ENCODE results near the gene RAPH1.

DNA sequence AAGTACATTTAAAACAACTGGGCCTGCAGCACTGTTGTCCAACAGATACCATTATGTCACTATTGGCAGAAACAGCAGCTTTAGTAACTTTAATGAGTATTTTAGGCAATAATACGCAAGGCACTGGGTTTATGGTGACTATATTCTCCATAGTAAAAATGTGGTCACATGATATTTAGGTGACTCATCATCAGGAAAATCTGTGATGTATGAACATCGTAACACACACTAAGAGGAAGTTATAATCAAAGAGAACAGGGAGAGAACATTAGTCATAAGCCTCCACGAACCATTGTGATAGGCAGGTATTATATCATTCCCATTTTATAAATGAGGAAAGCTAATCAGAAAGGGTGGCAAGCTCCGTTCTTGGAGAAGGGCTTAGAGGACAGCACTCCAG lies 36.9 kb downstream of the RAPH1 start:
- TF ChIP-seq, protein P1, sequence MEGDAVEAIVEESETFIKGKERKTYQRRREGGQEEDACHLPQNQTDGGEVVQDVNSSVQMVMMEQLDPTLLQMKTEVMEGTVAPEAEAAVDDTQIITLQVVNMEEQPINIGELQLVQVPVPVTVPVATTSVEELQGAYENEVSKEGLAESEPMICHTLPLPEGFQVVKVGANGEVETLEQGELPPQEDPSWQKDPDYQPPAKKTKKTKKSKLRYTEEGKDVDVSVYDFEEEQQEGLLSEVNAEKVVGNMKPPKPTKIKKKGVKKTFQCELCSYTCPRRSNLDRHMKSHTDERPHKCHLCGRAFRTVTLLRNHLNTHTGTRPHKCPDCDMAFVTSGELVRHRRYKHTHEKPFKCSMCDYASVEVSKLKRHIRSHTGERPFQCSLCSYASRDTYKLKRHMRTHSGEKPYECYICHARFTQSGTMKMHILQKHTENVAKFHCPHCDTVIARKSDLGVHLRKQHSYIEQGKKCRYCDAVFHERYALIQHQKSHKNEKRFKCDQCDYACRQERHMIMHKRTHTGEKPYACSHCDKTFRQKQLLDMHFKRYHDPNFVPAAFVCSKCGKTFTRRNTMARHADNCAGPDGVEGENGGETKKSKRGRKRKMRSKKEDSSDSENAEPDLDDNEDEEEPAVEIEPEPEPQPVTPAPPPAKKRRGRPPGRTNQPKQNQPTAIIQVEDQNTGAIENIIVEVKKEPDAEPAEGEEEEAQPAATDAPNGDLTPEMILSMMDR (conservative IDR thresholded peaks at IDR 0.05; ENCODE audit: low read depth, low read length): no peak
- TF ChIP-seq EZH2phosphoT487 (IDR thresholded peaks at IDR 0.05; ENCODE audit: borderline replicate concordance, low read length): no peak
